CD4-positive, alpha-beta memory T cell (primary cell): ENCODE results near the gene ADAP1. TPM values are rescaled to one million over a fixed set of nuclear protein-coding genes. Genes with fewer than 3 reads are reported as not detected.

Source experiments
- CTCF ChIA-PET: fragments of 350-600 bp; sonication (Branson Sonifier 250); formaldehyde crosslinking; loops from one replicate; lab custom pipeline; 2021; ENCODE audit warnings: inconsistent platforms; ENCODE audit not compliant: partially characterized antibody; lab: Charles Lee
- POLR2A ChIA-PET: fragments of 350-600 bp; sonication (Branson Sonifier 250); formaldehyde crosslinking; loops from one replicate; lab custom pipeline; 2021; ENCODE audit not compliant: partially characterized antibody; lab: Charles Lee
- DNase-seq, 5 donors: peaks; one replicate each; pipeline versions ENCODE4 v3.0.0 to v3.0.0-alpha.2; 2020 to 2022; ENCODE audit warnings: mixed read lengths in 1 of 5
- H3K27ac ChIP-seq: one replicate; pipeline ENCODE4 v1.7.0; 2013; ENCODE audit warnings: low read depth, low read length
- H3K27me3 ChIP-seq: 2 replicates; pipeline ENCODE4 v1.7.0; 2013; ENCODE audit warnings: mild to moderate bottlenecking, low read length, moderate library complexity; ENCODE audit not compliant: insufficient read depth
- H3K36me3 ChIP-seq: 2 replicates; pipeline ENCODE4 v1.7.0; 2013; ENCODE audit warnings: mild to moderate bottlenecking, low read length, moderate library complexity; ENCODE audit not compliant: insufficient read depth
- H3K4me1 ChIP-seq: 2 replicates; pipeline ENCODE4 v1.7.0; 2013; ENCODE audit warnings: mild to moderate bottlenecking, low read length, moderate library complexity; ENCODE audit not compliant: insufficient read depth
- H3K4me3 ChIP-seq, 2 donors: one replicate each; pipeline ENCODE4 v1.7.0; 2013; ENCODE audit warnings: low read length in 2 of 2, mild to moderate bottlenecking in 1 of 2
- H3K9me3 ChIP-seq, 2 donors: one replicate each; pipeline ENCODE4 v1.7.0; 2013; ENCODE audit warnings: low read length in 2 of 2, control low read depth in 1 of 2; ENCODE audit not compliant: control insufficient read depth in 1 of 2
- H3K27ac Mint-ChIP-seq, 7 donors: one replicate each; pipeline ENCODE4 v1.8.0; 2020 to 2021; ENCODE audit warnings: mixed read lengths in 7 of 7, mild to moderate bottlenecking in 6 of 7, inconsistent platforms in 3 of 7, moderate library complexity in 3 of 7
- H3K27me3 Mint-ChIP-seq, 2 donors: one replicate each; pipeline ENCODE4 v1.8.0; 2020 to 2021; ENCODE audit warnings: mixed read lengths in 2 of 2
- H3K36me3 Mint-ChIP-seq, 2 donors: one replicate each; pipeline ENCODE4 v1.8.0; 2020 to 2021; ENCODE audit warnings: mixed read lengths in 2 of 2, inconsistent platforms in 1 of 2, mild to moderate bottlenecking in 1 of 2
- H3K4me1 Mint-ChIP-seq, 4 donors: one replicate each; pipeline ENCODE4 v1.8.0; 2020 to 2021; ENCODE audit warnings: mixed read lengths in 4 of 4, mild to moderate bottlenecking in 1 of 4
- H3K4me3 Mint-ChIP-seq, 8 donors: one replicate each; pipeline ENCODE4 v1.8.0; 2020 to 2021; ENCODE audit warnings: mixed read lengths in 8 of 8, mild to moderate bottlenecking in 7 of 8, moderate library complexity in 6 of 8, inconsistent platforms in 3 of 8
- H3K9me3 Mint-ChIP-seq, 8 donors: one replicate each; pipeline ENCODE4 v1.8.0; 2020 to 2021; ENCODE audit warnings: mixed read lengths in 8 of 8, mild to moderate bottlenecking in 5 of 8, inconsistent platforms in 3 of 8, moderate library complexity in 1 of 8
- intact Hi-C: fragments of 100-400 bp; cut with micrococcal nuclease; formaldehyde crosslinking; loops from one replicate; pipeline ENCODE4 v1.15.1; 2023
- polyA plus RNA-seq, 2 donors: library from polyadenylated mRNA; unstranded; fragments of 300-500 nt; fragmentation: Illumina TruSeq; gene quantifications; one replicate each; pipeline ENCODE4 v1.2.3, GENCODE V29; 2021
- total RNA-seq, 2 experiments: library from RNA; stranded (reverse); gene quantifications; one replicate each; pipeline ENCODE4 v1.2.3, GENCODE V29; 2021

The ADAP1 gene
- total and polyA plus RNA-seq, 4 experiments from 2014 or later, result 5.1 to 10.0 (median 8.8) TPM

DNA sequence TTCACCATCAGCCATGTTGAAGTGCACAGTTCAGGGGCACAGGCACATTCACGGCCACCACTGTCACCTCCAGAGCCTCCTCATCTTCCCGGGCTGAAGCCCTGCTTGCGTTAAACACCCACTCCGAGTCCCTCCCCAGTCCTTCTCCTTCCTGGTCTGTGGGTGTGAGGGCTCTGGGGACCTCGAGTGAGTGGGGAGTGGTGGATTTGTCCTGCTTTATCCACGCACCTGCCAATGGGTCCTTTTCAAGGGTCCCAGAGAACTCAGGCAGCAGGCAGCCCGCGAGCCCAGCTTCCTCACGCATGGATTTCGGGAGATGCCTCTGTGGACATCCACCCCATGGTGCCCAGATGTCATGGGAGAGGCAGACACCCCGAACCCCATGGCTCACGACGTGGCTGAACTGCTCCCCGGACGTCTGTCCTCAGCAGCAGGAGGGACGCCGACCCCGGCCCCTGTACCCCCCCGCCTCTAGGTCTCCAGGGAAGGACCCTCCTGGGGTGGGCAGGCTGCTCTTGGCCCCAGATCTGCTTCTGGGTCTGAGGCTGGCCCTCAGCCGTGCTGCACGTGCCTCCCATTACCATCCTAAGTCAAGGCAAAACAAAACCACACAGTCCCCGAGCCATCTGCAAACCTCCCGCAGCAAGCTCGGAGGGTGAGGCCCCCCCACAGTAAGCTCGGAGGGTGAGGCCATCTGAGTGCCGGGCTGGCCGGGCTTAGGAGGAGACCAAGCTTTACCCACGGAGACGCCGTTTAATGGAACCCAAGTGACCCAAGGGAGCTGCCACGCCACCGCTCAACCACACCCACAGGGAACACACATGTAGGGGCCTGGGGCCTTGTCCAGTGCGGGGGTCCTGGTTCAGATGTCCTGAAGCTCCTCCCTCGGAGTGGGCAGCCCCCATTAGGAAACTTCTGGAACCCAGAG, 37.5 kb upstream of the ADAP1 start:
- H3K27me3 Mint-ChIP-seq, result no peaks in the 10 kb centered on the region
- no peak overlapping the region for H3K27ac ChIP-seq
- no peaks in the 10 kb centered on the region for H3K9me3 ChIP-seq
- no peak overlapping the region for H3K27ac Mint-ChIP-seq
- H3K27me3 ChIP-seq, result no peaks in the 10 kb centered on the region
- ChIA-PET POLR2A (interaction anchor here (1.1 to 4.3 kb wide), 6 partner anchors 17 to 74 kb away, joined by 3 to 44 read pairs (median 4); partner anchors contain the start of gene COX19), CTCF (interaction anchor here (0.9 to 10.0 kb wide), 19 partner anchors 10 to 184 kb away, joined by 3 to 359 read pairs (median 8); partner anchors contain the start of genes COX19 and GPR146)
- H3K4me1 ChIP-seq, result peaks cover 4% of the 10 kb centered on the region
- H3K4me3 Mint-ChIP-seq, result no peak overlapping the region
- peaks cover 0 to 1% of the 10 kb centered on the region in 2 donors for H3K36me3 Mint-ChIP-seq
- H3K4me1 Mint-ChIP-seq, result peaks cover 0 to 6% (median 3%) of the 10 kb centered on the region in 4 donors
- intact Hi-C loops, result loop anchor here (2.0 kb wide), 2 partner anchors 37 to 185 kb away; no protein-coding TSS in a partner anchor
- H3K36me3 ChIP-seq, result no peaks in the 10 kb centered on the region
- H3K9me3 Mint-ChIP-seq, result peaks cover 0 to 2% (median 0%) of the 10 kb centered on the region in 8 donors
- no peak overlapping the region for H3K4me3 ChIP-seq
- DNase-seq, result no peak

DNA sequence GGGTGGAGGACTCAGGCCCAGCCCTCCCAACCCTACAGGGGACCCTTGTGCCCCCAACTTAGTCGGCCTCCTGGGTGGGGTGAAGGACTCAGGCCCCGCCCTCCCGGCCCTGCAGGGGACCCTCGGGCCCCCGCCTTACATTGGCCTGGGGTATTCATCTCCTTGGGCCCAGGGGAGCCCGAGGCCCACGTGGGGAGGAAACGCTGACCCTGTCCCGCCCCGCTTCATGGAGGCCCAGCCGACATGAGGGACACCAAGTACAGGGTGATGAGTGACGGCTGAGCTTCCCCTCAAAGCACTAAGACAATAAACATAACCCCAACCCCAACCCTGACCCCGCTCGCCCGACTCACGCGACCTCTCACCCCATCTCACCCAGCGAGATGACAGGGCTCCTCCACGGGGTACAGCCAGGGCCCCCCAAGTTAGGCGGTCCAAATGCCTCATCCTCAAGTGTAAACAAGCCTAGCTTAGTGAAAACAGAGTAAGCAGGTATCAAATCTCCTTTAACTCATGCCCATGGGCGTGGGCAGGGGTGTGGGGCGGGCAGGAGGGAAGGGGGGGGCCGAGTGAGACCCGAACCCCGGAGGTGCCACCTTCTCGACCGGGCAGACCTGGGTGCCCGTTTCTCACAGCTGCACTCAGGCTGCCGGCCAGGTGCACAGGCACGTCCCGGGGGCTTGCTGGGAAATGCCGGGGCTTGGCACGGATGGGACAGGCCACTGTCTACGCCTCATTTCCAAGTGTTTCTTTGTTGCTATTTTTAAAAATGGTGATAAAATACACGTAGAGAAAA, 36.7 kb upstream of the ADAP1 start:
- Mint-ChIP-seq H3K36me3 (no peaks in the 10 kb centered on the region), H3K4me1 (peaks cover 0 to 6% (median 3%) of the 10 kb centered on the region in 4 donors), H3K27me3 (no peaks in the 10 kb centered on the region), H3K9me3 (peaks cover 0 to 2% (median 0%) of the 10 kb centered on the region in 8 donors), H3K4me3 (no peak overlapping the region), H3K27ac (no peak overlapping the region)
- DNase-seq, result no peak
- H3K4me3 ChIP-seq, result no peak overlapping the region
- no peaks in the 10 kb centered on the region for H3K27me3 ChIP-seq
- intact Hi-C loops, result no loop called here
- peaks cover 4% of the 10 kb centered on the region for H3K4me1 ChIP-seq
- H3K36me3 ChIP-seq, result no peaks in the 10 kb centered on the region
- no peak overlapping the region for H3K27ac ChIP-seq
- CTCF ChIA-PET, result interaction anchor here (4.5 to 10.0 kb wide), 2 partner anchors 16 to 73 kb away, joined by 54 to 359 read pairs; partner anchors contain the start of gene COX19
- POLR2A ChIA-PET, result no interaction called here
- no peaks in the 10 kb centered on the region for H3K9me3 ChIP-seq

DNA sequence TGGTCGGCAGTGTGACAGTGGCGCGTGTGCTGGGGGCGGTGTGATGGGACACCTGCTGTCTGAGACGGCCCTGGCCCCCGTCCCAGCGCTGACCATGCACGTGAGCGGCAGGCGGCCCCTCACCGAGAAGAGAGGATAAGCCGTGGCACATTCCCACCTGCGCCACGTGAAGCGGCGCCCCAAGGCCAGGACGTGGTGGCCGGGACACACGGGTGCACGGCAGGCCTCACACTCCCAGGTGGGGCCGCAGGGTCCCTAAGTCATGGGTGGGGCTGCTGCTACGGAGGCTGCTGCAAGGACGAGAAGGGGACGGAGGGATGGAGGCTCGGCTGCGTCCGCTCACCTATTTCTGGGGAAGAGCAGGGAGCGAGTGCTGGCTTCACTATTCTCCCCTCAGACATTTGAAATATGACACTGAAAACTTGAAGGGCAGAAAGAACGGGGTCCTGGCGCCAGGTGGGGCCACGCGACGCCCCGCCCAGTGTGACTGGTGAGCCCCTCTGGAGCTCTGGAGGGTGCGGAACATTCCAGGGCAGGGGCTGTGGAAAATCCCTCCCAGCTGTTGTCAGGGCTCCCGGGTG, 36.0 kb upstream of the ADAP1 start:
- CTCF ChIA-PET, result interaction anchor here (10.0 kb wide), 1 partner anchor 73 kb away, joined by 359 read pairs; no protein-coding TSS in a partner anchor
- peaks cover 3 to 6% (median 3%) of the 10 kb centered on the region in 4 donors for H3K4me1 Mint-ChIP-seq
- Histone ChIP-seq H3K27ac (no peak overlapping the region), H3K27me3 (no peaks in the 10 kb centered on the region), H3K4me3 (no peak overlapping the region), H3K36me3 (no peaks in the 10 kb centered on the region), H3K9me3 (no peaks in the 10 kb centered on the region), H3K4me1 (peaks cover 4% of the 10 kb centered on the region)
- H3K36me3 Mint-ChIP-seq, result no peaks in the 10 kb centered on the region
- no peak for DNase-seq
- intact Hi-C loops, result no loop called here
- POLR2A ChIA-PET, result no interaction called here
- peaks cover 2 to 4% of the 10 kb centered on the region in 2 donors for H3K27me3 Mint-ChIP-seq
- no peak overlapping the region for H3K27ac Mint-ChIP-seq
- peaks cover 0 to 2% (median 0%) of the 10 kb centered on the region in 8 donors for H3K9me3 Mint-ChIP-seq
- no peak overlapping the region for H3K4me3 Mint-ChIP-seq

DNA sequence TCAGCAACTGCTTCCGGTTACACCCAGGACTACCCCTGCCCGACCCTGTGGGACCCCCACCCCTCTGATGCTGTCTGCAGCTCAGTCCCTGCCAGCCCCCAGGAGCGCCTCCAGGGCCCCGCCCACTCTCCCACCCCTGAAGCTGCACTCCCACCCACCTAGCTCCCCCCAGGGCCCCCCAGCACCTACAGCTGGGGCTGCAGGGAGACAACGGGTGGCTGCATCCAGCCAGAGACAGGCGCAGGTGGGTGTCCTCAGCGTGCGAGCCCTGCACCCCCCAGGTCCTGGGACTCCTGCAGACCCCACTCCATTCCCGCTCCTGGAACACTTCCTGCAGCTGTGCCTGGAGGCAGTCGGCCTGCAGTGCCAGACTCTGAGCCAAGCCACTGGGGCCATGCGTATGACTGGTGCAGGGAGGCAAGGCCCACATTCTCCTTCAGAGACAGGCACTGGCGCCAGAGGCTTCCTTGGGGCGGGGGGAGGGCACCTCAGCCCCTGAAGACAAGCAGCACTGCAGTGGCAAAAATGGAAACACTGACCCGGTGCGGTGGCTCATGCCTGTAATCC, 34.6 kb upstream of the ADAP1 start:
- CTCF ChIA-PET, result interaction anchor here (1.5 kb wide), 1 partner anchor 11 kb away, joined by 5 read pairs; no protein-coding TSS in a partner anchor
- Histone ChIP-seq H3K4me1 (peaks cover 4% of the 10 kb centered on the region), H3K4me3 (no peak overlapping the region), H3K9me3 (no peaks in the 10 kb centered on the region), H3K36me3 (no peaks in the 10 kb centered on the region), H3K27me3 (no peaks in the 10 kb centered on the region), H3K27ac (no peak overlapping the region)
- no peak for DNase-seq
- peaks cover 3 to 4% of the 10 kb centered on the region in 2 donors for H3K27me3 Mint-ChIP-seq
- no peak overlapping the region for H3K27ac Mint-ChIP-seq
- H3K9me3 Mint-ChIP-seq, result peaks cover 0 to under 1% (median 0%) of the 10 kb centered on the region in 8 donors
- peaks cover 3 to 6% (median 3%) of the 10 kb centered on the region in 4 donors for H3K4me1 Mint-ChIP-seq
- POLR2A ChIA-PET, result interaction anchor here (1.1 kb wide), 1 partner anchor 14 kb away, joined by 6 read pairs; the partner anchor contains the start of gene COX19
- no peaks in the 10 kb centered on the region for H3K36me3 Mint-ChIP-seq
- H3K4me3 Mint-ChIP-seq, result no peak overlapping the region
- intact Hi-C loops, result no loop called here

DNA sequence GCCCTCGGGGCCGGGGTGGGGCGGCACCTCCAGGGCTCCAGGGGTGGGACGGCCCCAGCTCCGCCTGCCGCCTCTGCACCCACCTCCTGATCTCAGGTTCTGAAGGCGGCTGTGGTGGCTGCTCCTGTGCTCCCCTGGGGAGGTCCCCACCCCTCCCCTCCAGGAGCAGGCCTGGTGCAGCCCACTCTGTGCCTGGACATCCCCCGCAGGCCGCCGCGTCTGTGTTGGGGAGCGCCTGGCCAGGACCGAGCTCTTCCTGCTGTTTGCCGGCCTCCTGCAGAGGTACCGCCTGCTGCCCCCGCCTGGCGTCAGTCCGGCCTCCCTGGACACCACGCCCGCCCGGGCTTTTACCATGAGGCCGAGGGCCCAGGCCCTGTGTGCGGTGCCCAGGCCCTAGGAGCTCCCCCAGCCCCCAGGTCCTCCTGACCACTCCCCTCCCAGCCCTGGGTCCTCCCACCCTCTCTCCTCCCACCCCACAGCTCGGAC, 34.0 kb upstream of the ADAP1 start:
- Histone ChIP-seq H3K9me3 (no peaks in the 10 kb centered on the region), H3K4me3 (no peak overlapping the region), H3K27me3 (no peaks in the 10 kb centered on the region), H3K4me1 (peaks cover 4% of the 10 kb centered on the region), H3K36me3 (no peaks in the 10 kb centered on the region), H3K27ac (no peak overlapping the region)
- Mint-ChIP-seq H3K36me3 (no peaks in the 10 kb centered on the region), H3K4me1 (peaks cover 3 to 6% (median 3%) of the 10 kb centered on the region in 4 donors), H3K9me3 (no peaks in the 10 kb centered on the region), H3K27ac (no peak overlapping the region), H3K27me3 (peaks cover 3 to 4% of the 10 kb centered on the region in 2 donors), H3K4me3 (no peak overlapping the region)
- ChIA-PET CTCF (interaction anchor here (1.5 kb wide), 1 partner anchor 10 kb away, joined by 5 read pairs; no protein-coding TSS in a partner anchor), POLR2A (interaction anchor here (1.1 kb wide), 1 partner anchor 13 kb away, joined by 6 read pairs; the partner anchor contains the start of gene COX19)
- intact Hi-C loops, result no loop called here
- DNase-seq, result no peak

DNA sequence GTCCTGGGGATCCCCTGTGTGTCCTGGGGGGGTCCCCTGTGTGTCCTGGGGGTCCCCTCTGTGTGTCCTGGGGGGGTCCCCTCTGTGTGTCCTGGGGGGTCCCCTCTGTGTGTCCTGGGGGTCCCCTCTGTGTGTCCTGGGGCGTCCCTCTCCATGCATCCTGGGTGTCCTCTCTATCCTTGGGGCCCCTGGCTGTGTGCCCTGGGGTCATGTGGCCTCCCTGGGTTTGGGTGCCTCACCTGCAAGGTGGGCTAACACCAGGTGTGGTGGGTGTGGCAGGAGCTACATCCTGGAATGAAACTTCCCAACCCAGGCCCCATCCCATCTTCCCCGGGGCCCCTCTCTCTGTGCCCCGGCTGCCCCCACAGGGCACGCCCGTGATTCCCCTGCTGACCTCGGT, 33.4 kb upstream of the ADAP1 start:
- Histone ChIP-seq H3K27ac (no peak overlapping the region), H3K9me3 (no peaks in the 10 kb centered on the region), H3K4me1 (peaks cover 2% of the 10 kb centered on the region), H3K36me3 (no peaks in the 10 kb centered on the region), H3K4me3 (no peak overlapping the region), H3K27me3 (no peaks in the 10 kb centered on the region)
- Mint-ChIP-seq H3K36me3 (no peaks in the 10 kb centered on the region), H3K27me3 (peaks cover 3 to 4% of the 10 kb centered on the region in 2 donors), H3K4me1 (peaks cover under 1 to 3% (median under 1%) of the 10 kb centered on the region in 4 donors), H3K4me3 (no peak overlapping the region), H3K27ac (no peak overlapping the region), H3K9me3 (no peaks in the 10 kb centered on the region)
- ChIA-PET CTCF (interaction anchor here (1.5 kb wide), 1 partner anchor 10 kb away, joined by 5 read pairs; no protein-coding TSS in a partner anchor), POLR2A (interaction anchor here (1.1 kb wide), 1 partner anchor 13 kb away, joined by 6 read pairs; the partner anchor contains the start of gene COX19)
- intact Hi-C loops, result no loop called here
- DNase-seq, result no peak
